M059J (cell line): ENCODE data around the gene DGAT2. TPM values are rescaled to one million over a fixed set of nuclear protein-coding genes. Genes with fewer than 3 reads are reported as not detected.
"Not testable (repeated sequence)": the region's sequence is repeated elsewhere in the genome, so short reads cannot be mapped to it uniquely, and the experiment has no call there.

Experiments used
- DNase-seq: peaks from one replicate; pipeline ENCODE4 v3.0.0-alpha.2; 2012; ENCODE audit warnings: low read depth
- total RNA-seq: library from RNA; depleted of rRNA; stranded (reverse); fragments of >200 nt; shearing (Covaris generic); gene quantifications from 2 replicates; pipeline ENCODE4 v1.2.3, GENCODE V29; 2014

The DGAT2 gene
- total RNA-seq, 1 experiment from 2014 or later: 10.1 TPM

DNA sequence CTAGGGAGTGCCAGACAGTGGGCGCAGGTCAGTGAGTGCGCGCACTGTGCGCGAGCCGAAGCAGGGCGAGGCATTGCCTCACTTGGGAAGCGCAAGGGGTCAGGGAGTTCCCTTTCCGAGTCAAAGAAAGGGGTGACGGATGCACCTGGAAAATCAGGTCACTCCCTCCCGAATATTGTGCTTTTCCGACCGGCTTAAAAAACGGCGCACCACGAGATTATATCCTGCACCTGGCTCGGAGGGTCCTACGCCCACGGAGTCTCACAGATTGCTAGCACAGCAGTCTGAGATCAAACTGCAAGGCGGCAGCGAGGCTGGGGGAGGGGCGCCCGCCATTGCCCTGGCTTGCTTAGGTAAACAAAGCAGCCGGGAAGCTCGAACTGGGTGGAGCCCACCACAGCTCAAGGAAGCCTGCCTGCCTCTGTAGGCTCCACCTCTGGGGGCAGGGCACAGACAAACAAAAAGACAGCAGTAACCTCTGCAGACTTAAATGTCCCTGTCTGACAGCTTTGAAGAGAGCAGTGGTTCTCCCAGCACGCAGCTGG lies 19.8 kb upstream of the DGAT2 start:
- DNase-seq: not testable (repeated sequence)

DNA sequence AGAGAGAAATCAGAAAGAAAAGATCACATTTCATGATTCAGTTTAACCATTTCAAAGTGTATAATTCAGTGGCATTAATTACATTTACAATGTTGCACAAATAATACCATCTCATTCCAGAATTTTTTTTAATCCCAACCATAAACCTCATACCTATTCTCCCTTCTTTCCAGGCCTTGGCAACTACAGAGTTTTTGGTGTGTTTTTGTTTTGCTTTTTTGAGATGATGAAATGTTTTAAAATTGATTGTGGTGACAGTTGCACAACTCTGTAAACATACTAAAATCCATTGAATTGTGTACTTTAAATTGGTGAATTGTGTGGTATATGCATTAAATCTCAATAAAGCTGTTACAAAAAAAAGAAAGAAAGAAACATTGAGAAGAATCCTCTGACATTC lies 13.6 kb upstream of the DGAT2 start:
- not testable (repeated sequence) for DNase-seq

DNA sequence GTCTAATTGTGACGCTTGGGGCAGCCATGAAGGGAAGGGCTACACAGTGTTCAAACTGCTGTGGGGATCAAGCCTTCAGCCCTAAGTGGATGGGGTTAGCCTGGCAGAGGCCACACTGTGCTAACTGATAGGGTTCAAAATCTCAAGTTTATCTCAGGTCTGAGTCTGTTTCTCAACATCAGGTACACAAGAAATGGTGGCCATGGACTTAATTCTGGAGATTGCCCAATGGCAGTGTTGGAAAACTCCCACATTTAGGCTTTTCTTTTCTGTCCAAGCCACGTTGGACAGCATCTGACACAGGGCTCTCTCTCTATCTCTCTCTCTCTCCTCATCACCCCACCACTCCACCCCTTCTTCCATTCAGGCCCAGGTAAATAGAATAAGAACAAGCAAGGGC lies 10.9 kb upstream of the DGAT2 start:
- DNase-seq: no peak

DNA sequence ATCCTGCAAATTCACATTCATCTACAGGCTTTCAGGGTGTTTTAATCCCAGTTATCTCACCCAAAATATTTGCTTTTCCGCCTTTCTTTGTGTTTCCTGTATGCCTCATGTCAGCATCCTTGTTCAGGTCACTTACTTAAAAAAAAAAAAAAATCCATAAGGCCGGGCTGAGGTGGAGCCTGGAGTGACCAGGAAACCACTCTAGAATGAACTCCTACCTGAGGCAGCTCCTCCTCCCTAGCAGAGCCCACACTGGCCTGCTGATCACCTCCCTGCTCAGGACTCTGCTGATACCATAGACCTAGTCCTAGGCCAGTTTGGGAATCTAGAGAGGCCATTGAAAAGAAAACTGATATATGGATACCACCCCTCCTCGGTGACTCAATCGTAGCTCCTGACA lies 8.7 kb upstream of the DGAT2 start:
- DNase-seq: no peak

DNA sequence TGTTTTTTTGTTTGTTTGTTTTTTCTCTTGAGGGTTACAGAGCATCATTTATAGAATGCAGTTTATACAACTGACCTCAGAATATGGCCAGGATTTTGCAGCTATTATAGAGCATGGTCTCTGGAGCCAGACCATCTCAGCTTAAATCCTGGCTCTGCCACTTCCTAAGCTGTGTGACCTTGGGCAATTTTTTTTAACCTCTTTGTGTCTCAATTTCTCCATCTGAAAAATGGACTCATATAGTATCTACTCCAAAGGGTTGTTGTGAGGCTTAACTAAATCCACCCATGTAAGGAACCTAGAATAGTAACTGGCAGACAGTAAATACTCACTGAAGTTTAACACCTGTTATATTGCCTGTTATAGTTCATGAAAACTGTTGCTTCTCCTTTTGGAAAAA lies 8.3 kb upstream of the DGAT2 start:
- DNase-seq: no peak

DNA sequence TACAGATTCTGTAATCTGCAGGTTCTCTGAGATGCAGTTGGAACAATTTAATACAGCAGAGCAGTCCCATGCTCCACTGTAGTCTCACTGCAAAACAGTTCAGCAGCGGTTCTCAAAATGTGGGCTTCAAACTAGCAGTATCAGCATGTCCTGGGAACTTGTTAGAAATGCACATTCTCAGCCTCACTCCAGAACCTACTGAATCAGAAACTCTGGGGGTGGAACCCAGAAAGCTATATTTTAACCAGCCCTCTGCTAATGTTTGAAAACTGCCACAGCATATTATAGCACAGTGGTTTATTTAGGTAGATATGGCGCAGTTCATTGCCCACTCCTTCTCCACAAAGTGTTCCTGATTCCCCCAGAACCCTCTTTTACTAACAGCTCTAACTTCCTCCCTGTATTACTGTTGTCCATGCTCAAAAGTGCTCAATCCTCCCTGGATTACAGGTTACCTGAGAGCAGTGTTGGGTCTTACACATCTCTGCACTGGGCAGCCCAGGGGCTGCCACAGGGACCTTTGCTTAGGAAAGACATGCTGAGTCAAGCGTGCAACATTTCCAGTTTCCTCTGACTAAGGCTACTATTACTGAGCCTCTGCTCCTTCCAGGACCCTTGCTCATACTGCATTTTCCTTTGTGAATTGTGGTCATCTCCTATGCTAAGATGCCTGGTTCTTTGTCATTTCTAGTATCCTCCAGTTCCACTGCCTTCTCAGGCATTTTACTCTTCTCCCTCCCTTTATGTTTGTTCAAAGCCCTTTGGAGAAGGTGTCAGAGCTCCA lies 7.7 kb upstream of the DGAT2 start:
- peak; percentile 52 for DNase-seq

DNA sequence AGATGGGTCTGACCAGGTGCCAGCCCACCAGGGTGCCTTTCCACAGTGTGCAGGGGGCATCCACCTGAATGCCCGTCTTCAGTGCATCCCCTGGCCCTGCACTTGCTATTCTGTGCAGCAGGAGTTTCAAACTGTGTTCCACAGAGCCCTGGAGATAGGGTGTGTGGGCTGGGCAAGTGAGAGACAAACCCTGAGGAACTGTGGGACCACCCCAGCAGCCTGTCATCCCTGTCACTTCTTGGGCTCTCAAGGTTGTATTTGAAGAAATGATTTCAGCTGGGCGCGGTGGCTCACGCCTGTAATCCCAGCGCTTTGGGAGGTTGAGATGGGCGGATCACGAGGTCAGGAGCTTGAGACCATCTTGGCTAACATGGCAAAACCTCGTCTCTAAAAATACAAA lies 6.4 kb upstream of the DGAT2 start:
- DNase-seq: no peak

DNA sequence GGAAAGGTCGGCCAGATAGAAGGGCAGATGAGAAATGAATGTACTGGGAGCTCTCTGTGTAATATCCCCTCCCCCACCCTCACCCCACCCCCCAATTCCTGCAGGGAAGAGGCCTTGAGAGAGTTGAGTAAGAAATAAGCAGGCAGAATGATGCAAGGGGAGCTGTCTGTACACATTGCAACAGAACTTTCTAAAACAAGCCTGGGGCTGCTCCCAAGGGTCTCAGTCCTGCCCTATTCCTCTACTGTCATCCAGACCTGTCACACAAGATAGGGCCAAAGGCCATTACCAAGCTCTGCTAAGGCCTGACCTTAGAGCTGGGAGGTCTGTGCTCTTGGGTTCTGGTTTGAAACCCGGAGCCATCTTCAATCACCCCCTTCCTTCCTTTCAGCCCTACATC lies 5.7 kb upstream of the DGAT2 start:
- DNase-seq: no peak

DNA sequence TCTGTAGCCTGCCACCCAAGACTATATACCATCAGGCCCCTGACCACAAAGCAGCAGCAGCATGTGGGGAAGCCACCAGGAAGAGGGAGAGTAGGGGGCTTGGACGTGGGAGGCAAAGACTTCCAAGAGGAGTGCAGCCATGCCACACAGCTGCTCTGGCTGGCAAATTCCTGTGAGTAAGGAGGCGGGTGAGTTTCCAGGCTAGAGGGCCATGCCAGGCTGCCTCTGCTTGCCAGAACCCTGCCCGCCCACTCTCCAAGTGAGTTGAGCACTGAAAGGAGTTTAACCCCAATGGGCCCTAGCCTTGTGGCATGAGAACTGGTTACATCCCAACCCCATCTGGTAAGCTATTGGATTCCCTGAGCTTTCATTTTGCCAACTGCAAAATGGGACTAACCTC lies 4.7 kb upstream of the DGAT2 start:
- DNase-seq: no peak

DNA sequence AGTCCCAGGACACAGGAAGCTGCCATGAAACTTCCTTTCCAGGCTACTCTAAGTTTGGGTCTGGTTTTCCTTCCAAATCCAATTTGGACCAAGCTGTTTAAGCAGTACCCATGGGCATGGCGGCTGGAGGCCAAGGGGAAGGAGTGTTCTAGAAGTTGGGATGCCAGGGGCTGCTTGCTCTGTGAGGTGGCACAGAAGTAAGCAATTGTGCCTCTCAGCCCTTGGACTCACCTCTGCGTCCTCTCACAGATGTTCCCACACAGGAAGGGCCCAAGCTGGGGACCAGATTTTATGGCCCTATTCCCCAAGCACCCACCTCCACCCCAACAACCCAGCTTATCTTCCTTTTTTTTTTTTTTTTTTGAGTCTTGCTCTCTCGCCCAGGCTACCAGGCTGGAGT lies 3.5 kb upstream of the DGAT2 start:
- no peak for DNase-seq

DNA sequence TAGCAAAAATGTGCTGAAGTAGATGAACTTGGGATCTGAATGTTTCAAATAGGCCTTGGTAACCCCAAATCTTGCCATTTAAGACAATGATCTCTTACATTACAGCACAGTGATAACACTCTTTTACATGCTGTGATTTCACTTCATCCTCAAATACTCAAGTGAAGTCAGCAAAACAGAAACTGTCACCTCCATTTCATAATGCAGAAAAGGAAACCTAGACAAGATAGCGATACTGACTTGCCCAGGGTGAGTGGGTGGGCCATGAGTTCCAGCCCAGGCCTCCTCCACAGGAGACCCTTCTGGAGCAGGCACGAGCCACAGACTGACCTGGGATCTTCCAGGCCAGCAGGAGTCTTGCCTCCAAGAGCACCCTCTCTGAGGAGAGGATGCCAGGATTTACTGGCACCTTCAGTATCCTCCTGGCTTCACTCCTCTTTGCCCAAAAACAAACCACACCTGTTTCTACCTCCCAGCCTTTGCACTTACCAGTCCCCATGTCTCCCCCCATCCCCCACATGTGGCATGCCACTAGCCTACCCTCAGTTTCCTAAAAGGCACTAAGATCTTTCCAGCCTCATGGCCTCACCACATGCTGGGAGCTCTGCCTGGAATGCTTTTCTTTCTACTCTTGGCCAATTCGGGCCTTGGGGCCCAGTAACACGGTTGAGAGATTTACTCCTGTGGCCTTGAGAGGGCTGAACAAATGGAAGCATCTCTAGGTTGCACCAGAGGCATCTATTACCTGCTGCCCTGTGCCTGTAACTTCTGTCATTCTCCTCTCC lies 1.9 kb upstream of the DGAT2 start:
- DNase-seq: no peak

DNA sequence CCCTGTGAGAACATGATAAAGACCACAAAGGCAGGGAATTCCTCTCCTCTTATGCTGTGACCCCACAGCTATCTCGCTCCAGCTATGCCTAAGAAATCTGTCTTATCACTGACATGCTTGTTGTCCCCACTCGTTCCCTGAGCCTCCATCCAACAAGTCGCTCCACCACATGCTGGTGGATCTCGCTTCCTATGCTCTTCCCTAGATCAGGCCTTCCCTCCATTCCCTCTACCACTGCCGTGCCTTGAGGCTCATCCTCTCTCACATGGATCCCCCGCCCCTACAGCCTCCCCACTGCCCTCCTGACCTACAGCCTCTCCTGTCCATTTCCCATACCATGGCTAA lies 1.4 kb upstream of the DGAT2 start:
- no peak for DNase-seq

DNA sequence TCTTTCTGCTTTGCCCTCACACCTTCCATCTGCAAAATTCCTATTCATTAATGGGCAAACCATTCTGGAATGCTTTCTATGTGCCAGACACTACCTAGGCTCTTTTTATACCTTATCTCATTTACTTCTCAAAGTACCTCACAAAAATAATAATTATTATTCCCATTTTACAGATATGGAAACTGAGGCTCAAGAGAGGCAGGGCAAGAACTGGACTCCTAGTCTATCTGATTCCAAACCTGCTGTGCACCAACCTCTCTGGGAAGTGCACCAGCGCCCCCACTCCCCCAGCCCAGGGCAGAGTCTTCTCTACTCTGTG lies 826 bp upstream of the DGAT2 start:
- DNase-seq: no peak

DNA sequence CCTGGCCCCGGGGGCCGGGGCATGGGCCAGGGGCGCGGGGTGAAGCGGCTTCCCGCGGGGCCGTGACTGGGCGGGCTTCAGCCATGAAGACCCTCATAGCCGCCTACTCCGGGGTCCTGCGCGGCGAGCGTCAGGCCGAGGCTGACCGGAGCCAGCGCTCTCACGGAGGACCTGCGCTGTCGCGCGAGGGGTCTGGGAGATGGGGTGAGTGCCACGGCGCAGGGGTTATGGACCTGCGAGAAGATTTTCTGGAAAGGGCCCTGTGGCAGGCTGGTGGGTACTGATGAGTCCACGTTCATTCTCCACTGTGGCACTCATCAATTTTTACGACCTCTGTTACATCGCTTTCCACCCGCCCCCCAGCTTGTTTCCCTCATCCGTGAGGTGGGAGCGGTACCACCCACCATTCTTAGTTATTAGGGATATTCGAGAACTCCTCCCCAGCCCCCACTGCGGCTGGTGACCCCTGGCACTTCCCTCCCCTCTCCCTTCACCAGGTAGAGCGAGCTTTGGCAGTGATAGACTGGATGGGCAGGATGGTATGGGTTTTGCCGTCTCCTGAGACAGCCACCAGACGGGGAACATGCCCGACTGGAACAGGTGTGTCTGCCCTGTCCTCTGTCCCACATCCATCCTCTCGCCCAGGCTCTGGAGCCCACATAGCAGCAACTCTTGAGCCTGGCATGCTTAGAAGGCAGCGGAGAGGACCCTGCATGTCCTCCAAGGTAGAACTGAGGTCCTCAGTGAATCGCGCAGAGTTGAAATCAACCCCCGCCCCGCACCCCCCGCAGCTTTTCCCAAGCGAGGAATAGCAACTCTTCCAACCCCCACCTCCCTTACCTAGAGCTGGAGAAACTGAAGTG lies 562 bp downstream of the DGAT2 start:
- DNase-seq: no peak

DNA sequence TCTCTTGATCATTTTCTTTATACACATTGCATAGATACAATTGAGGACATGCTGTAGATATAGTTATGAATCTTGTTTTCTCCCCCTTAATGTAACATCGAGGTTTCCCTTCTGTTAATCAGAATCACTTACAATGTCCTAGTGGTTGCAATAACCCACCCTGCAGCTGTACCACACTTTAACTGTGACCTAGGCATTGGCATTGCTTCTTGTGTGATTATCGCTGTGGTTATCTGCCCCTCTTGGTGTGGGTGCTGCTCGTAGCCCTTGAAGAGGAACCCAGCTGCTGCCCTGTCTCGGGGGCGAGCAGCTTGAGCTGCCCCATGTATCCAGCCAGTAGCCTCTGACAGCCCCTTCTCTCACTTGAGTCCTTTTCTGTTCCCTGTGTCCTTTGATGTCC lies 1.5 kb downstream of the DGAT2 start:
- DNase-seq: no peak

DNA sequence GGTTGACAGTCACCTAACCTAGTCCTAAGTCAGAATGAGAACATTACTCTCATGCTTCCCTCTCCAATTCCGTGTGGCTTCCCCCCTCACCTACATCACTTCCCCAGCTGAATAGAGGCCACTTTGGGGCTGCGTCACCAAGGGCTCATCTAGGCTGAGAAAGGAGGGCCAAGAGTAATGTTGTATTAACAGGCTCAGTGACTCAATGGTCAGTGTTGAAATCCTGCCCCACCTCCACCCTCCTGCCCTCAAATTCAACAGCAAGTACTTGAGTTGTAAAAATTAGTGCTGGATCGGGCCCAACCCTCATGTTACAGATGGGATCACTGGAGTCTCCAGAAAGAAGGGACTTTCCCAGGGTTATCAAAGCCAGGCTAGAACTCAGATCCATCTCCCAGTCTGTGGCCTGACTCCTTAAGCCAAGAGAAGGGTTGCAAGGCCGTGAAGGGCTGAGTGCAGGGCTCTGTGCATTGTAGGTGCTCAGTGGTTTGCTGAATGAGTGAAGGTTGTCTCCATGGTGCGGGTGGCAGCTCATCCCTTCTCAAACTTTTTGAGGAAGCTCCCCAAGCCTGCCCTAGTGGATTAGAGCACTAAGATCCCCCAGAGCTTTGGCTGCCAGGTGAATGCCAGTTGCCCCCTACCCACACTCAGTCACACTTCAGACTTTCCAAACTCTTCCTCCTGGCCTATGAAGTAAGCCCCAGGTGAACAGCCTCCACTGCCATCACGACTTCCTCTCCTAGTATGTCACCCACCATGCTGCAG lies 3.2 kb downstream of the DGAT2 start:
- peak; percentile 74 for DNase-seq

DNA sequence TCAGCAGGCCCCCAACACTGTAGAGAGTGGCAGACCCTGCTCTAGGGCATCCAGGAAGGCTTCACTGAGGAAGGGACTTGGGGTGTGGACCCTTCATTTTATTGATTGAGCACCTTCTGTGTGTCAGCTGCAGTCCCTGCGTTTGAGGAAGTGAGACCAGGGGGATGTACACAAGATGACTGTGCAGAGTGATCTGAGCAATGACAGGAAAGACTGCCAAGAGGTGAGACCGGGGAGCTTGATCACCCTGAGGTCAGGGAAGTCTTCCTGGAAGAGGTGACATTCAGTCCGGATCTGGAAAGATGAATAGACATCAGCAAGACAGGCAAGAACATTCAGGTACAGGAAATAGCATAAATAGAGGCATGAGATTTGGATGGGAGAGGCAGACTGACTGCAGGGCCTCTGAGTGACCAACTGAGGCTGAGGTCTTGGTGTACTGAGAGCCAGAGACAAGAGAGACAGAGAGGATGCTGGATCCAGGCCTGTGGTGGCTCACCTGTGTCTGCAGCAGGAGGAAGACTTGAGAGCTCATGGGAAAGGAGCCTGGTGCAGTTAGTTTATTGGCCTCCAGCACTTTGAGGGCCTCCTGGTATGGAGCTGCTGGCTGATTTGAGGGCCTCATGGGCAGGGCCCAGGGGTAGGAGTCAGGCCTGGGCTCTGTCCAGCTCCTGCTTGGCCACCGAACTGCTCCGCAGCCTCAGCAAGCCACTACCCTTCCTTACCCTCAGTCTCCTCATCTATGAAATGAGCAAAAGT lies 5.2 kb downstream of the DGAT2 start:
- no peak for DNase-seq

DNA sequence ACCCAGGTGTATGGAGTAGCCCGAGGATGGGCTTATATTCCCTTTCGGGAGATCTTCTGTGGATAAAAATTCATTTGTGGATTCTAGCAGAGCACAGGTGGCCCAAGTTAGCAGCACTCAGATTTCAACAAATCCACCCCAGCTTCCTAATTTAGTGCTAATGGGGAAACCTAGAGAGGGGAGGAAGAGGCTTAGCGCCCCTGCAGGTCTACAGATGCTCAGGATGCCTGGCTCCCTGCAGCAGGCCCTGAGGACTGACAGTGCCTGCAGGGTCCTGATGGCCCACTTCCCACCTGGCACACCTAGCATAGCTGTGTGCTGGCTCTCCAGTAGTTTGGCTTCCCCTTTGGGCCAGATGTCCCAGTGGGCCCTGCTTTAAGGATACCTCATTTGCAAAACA lies 6.5 kb downstream of the DGAT2 start:
- no peak for DNase-seq

DNA sequence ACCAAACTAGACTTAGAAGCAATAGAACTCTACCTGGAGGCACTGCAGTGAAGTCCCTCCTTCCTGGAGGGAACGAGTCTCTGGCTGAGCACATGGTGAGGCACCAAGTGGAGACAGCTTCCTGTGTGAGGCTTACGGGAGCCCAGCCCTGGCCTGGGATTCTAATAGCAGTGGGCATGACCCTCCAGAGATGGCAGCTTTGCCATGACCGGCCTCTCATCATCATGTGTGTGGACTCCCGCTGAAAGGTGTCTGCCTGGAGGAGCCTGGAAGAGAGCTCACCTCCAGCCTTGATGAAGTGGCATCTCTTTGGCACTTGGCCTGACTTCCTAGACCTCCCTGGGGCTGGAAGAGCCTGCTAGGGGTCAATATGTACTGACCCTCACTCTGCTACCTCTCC lies 8.0 kb downstream of the DGAT2 start:
- DNase-seq: no peak

DNA sequence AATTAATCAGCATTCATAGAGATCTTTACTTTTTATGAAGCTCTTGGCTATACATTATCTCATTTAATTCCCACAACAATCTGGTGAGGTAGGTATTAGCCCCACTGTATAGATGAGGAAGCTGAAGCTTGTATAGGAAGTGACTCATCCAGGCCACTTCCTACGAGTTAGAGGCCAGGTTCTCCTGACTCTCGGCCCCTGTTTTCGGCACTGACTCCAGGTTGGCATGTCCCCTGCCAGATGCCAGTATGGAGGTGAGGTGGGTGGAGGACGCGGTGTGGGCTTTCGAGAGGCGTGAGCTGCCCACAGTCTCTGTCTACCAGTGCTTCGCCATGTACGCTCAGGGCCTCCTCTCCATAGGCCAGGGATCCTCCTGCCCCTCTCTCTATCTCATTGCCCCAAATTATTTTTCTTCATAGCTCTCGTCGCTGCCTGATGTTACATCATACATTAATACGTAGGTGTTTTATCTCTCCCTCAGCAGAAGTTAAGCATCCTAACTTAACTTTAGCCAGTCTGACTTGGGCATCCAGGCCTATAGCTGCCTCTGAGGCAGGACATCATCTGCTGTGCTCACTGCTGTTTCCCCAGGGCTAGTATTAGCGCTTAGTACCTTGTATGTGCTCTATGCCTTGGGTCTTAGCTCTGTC lies 9.0 kb downstream of the DGAT2 start:
- DNase-seq: no peak
